SK-N-SH (cell line): ENCODE data around the gene GPRC5B. TPM values are rescaled to one million over a fixed set of nuclear protein-coding genes. Genes with fewer than 3 reads are reported as not detected.

Source experiments
- CTCF ChIA-PET: fragments of 300-600, 350-600 bp; formaldehyde crosslinking; extraction: SDS; loops from one replicate; lab custom pipeline; 2021; lab: Yijun Ruan, JAX
- POLR2A ChIA-PET: fragments of 350-600 bp; sonication (Branson Sonifier 250); formaldehyde crosslinking; extraction: SDS; loops from one replicate; lab custom pipeline; 2020; ENCODE audit warnings: antibody characterized with exemption, inconsistent platforms; lab: Yijun Ruan, JAX
- DNase-seq: peaks from one replicate; pipeline ENCODE4 v3.0.0; 2012
- H2AFZ ChIP-seq: fragments of 200-600 bp; sonication (generic); 2 replicates; pipeline ENCODE4 v1.8.1; 2016; ENCODE audit warnings: antibody characterized with exemption, mild to moderate bottlenecking, low read depth
- H3F3A ChIP-seq: fragments of 200-600 bp; sonication (generic); replicated peaks from 2 replicates; pipeline ENCODE3; 2016; ENCODE audit warnings: antibody characterized with exemption, mild to moderate bottlenecking; ENCODE audit not compliant: insufficient read depth
- H3K27ac ChIP-seq, 2 experiments: fragments of 200-500 bp in 1 of 2; fragments of 200-600 bp in 1 of 2; sonication (Bioruptor generic) in 1 of 2; sonication (generic), shearing (Covaris generic) in 1 of 2; 2 replicates each; pipeline versions ENCODE4 v1.5.1 to v1.6.1; 2014 to 2016; ENCODE audit warnings: low read depth in 2 of 2, inconsistent platforms in 1 of 2, low read length in 1 of 2, mild to moderate bottlenecking in 1 of 2, mixed read lengths in 1 of 2
- H3K27me3 ChIP-seq: fragments of 200-600 bp; sonication (generic), shearing (Covaris generic); 2 replicates; pipeline ENCODE4 v1.6.1; 2016; ENCODE audit warnings: mixed run types; ENCODE audit not compliant: insufficient read depth
- H3K36me3 ChIP-seq, 2 experiments: fragments of 200-500 bp in 1 of 2; fragments of 200-600 bp in 1 of 2; sonication (Bioruptor generic) in 1 of 2; sonication (generic) in 1 of 2; replicated peaks in 1 of 2; 2 replicates each; pipeline versions ENCODE3 to v1.5.1; 2014 to 2016; ENCODE audit warnings: low read length in 1 of 2, mild to moderate bottlenecking in 1 of 2; ENCODE audit not compliant: insufficient read depth in 2 of 2, control insufficient read depth in 1 of 2
- H3K4me1 ChIP-seq, 2 experiments: fragments of 200-500 bp in 1 of 2; fragments of 200-600 bp in 1 of 2; sonication (Bioruptor generic) in 1 of 2; sonication (generic), shearing (Covaris generic) in 1 of 2; 2 replicates each; pipeline versions ENCODE4 v1.5.1 to v1.6.1; 2014 to 2016; ENCODE audit warnings: low read depth in 1 of 2, low read length in 1 of 2, mixed run types in 1 of 2; ENCODE audit not compliant: insufficient read depth in 2 of 2, control insufficient read depth in 1 of 2
- H3K4me2 ChIP-seq: fragments of 200-600 bp; sonication (generic), shearing (Covaris generic); 2 replicates; pipeline ENCODE4 v1.6.1; 2017; ENCODE audit warnings: mixed run types
- H3K4me3 ChIP-seq, 2 experiments: fragments of 200-500 bp in 1 of 2; fragments of 200-600 bp in 1 of 2; sonication (Bioruptor generic) in 1 of 2; sonication (generic), shearing (Covaris generic) in 1 of 2; 2 replicates each; pipeline versions ENCODE4 v1.5.1 to v1.8.1; 2014 to 2016; ENCODE audit warnings: low read depth in 2 of 2, inconsistent platforms in 1 of 2, low read length in 1 of 2, mild to moderate bottlenecking in 1 of 2, mixed read lengths in 1 of 2, moderate library complexity in 1 of 2
- H3K79me2 ChIP-seq: fragments of 200-600 bp; sonication (generic); 2 replicates; pipeline ENCODE4 v1.8.1; 2017; ENCODE audit warnings: mild to moderate bottlenecking; ENCODE audit not compliant: insufficient read depth
- H3K9ac ChIP-seq: fragments of 200-600 bp; sonication (generic); 2 replicates; pipeline ENCODE4 v1.6.1; 2017; ENCODE audit warnings: mixed run types
- H3K9me2 ChIP-seq: fragments of 200-600 bp; sonication (generic); 2 replicates; pipeline ENCODE4 v1.6.1; 2017; ENCODE audit warnings: mixed run types
- H3K9me3 ChIP-seq: fragments of 200-600 bp; sonication (generic); 2 replicates; pipeline ENCODE4 v1.6.1; 2017; ENCODE audit warnings: mixed run types, mild to moderate bottlenecking, moderate library complexity
- H4K20me1 ChIP-seq: fragments of 200-600 bp; sonication (generic); 2 replicates; pipeline ENCODE4 v1.6.1; 2017; ENCODE audit warnings: mild to moderate bottlenecking, mixed run types; ENCODE audit not compliant: insufficient read depth
- ELF1 ChIP-seq: IDR thresholded peaks from 2 replicates; pipeline ENCODE4 v1.4.0; 2012
- EP300 ChIP-seq, 2 experiments: IDR thresholded peaks; 2 replicates each; pipeline versions ENCODE4 v1.4.0 to v1.6.1; 2012; ENCODE audit warnings: borderline replicate concordance in 1 of 2, low read depth in 1 of 2, low read length in 1 of 2
- EZH2phosphoT487 ChIP-seq: fragments of 200-600 bp; sonication (generic); IDR thresholded peaks from 2 replicates; pipeline ENCODE4 v1.6.1; 2017; ENCODE audit warnings: low read depth, mixed run types, mild to moderate bottlenecking, antibody characterized with exemption, moderate library complexity, borderline replicate concordance
- FOSL2 ChIP-seq: IDR thresholded peaks from 2 replicates; pipeline ENCODE4 v1.4.0; 2012; ENCODE audit warnings: low read depth, mild to moderate bottlenecking, moderate library complexity, borderline replicate concordance
- FOXM1 ChIP-seq: IDR thresholded peaks from 2 replicates; pipeline ENCODE4 v1.4.0; 2012; ENCODE audit warnings: low read depth, mild to moderate bottlenecking
- IRF3 ChIP-seq: fragments of 150-350 bp; IDR thresholded peaks from 2 replicates; pipeline ENCODE4 v1.6.1; 2016; ENCODE audit warnings: mild to moderate bottlenecking, low read depth, low read length
- MEF2A ChIP-seq: IDR thresholded peaks from 2 replicates; pipeline ENCODE4 v1.4.0; 2012; ENCODE audit warnings: low read depth, borderline replicate concordance
- RAD21 ChIP-seq: IDR thresholded peaks from 2 replicates; pipeline ENCODE4 v1.6.1; 2012; ENCODE audit warnings: mild to moderate bottlenecking, low read length
- RXRA ChIP-seq: IDR thresholded peaks from 2 replicates; pipeline ENCODE4 v1.4.0; 2012; ENCODE audit warnings: low read depth, mild to moderate bottlenecking, borderline replicate concordance
- TCF12 ChIP-seq: IDR thresholded peaks from 2 replicates; pipeline ENCODE4 v1.4.0; 2012
- WGBS: methylation state at CpG from one replicate; pipeline ENCODE4 v1.1.6; 2017; ENCODE audit warnings: low lambda C conversion rate; 5-methylcytosine and 5-hydroxymethylcytosine counted together
- polyA plus RNA-seq, 3 experiments: library from polyadenylated mRNA; depleted of rRNA; stranded (reverse); fragments of >200 nt; gene quantifications; 2 replicates each; pipeline ENCODE4 v1.2.3, GENCODE V29; 2012
- TF ChIP-seq, protein P1 (sequence below): IDR thresholded peaks from 2 replicates; pipeline ENCODE4; 2012

The GPRC5B gene
- polyA plus RNA-seq, 1 of the 3 experiments (the other 2 are of a cell fraction): 1.1 TPM

GRCh38 chr16:19817875-19818274 lies 66.8 kb downstream of the GPRC5B start:
- Histone ChIP-seq H3K9me3 (no peaks in the 10 kb centered on the region), H2AFZ (no peak overlapping the region), H3K27me3 (no peaks in the 10 kb centered on the region), H4K20me1 (no peaks in the 10 kb centered on the region), H3K4me1 (no peaks in the 10 kb centered on the region), H3K4me3 (no peak overlapping the region), H3K9ac (no peak overlapping the region), H3K36me3 (no peaks in the 10 kb centered on the region), H3K4me2 (no peak overlapping the region), H3K79me2 (no peaks in the 10 kb centered on the region), H3F3A (no peaks in the 10 kb centered on the region), H3K27ac (no peak overlapping the region), H3K9me2 (no peaks in the 10 kb centered on the region)
- ChIA-PET POLR2A (no interaction called here), CTCF (interaction anchor here (0.6 kb wide), 1 partner anchor 143 kb away, joined by 3 read pairs; no protein-coding TSS in a partner anchor)
- TF ChIP-seq FOSL2: no peak
- no peak for DNase-seq
- 86% methylated on average over 7 of the region's 7 CpGs for WGBS

- Histone ChIP-seq H3K9me3 (no peaks in the 10 kb centered on the region), H3K79me2 (no peaks in the 10 kb centered on the region), H3K9me2 (no peaks in the 10 kb centered on the region)
- POLR2A ChIA-PET: no interaction called here
- TF ChIP-seq TCF12: no peak
- no peak for TF ChIP-seq IRF3
- TF ChIP-seq FOXM1: no peak
- no peak for TF ChIP-seq RXRA
- TF ChIP-seq RAD21: no peak
- TF ChIP-seq EP300 (IDR thresholded peaks at IDR 0.05; ENCODE audit: borderline replicate concordance in 1 of 2, low read depth in 1 of 2, low read length in 1 of 2): no peak
- no peak for TF ChIP-seq MEF2A
- TF ChIP-seq EZH2phosphoT487: no peak
- no peak for TF ChIP-seq ELF1
- TF ChIP-seq, protein P1, sequence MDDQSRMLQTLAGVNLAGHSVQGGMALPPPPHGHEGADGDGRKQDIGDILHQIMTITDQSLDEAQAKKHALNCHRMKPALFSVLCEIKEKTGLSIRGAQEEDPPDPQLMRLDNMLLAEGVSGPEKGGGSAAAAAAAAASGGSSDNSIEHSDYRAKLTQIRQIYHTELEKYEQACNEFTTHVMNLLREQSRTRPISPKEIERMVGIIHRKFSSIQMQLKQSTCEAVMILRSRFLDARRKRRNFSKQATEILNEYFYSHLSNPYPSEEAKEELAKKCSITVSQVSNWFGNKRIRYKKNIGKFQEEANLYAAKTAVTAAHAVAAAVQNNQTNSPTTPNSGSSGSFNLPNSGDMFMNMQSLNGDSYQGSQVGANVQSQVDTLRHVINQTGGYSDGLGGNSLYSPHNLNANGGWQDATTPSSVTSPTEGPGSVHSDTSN: no peak
- TF ChIP-seq, all 33 proteins: peak for 0
- Histone ChIP-seq H3F3A (no peaks in the 10 kb centered on the region), H4K20me1 (no peaks in the 10 kb centered on the region), H2AFZ (no peak overlapping the region), H3K27ac (no peak overlapping the region), H3K36me3 (no peaks in the 10 kb centered on the region), H3K4me3 (no peak overlapping the region), H3K4me2 (no peak overlapping the region), H3K9ac (no peak overlapping the region), H3K27me3 (no peaks in the 10 kb centered on the region), H3K4me1 (0 out of 4 replicates have a peak, but pooled peaks cover 0 to 1% of the 10 kb centered on the region in 2 experiments)
- CTCF ChIA-PET: no interaction called here
- no peak for DNase-seq
- 75% methylated on average over 3 of the region's 3 CpGs for WGBS
Measured at GRCh38 chr16:19817122-19817521, 67.5 kb downstream of the GPRC5B start.
